Measurements from ENCODE around the gene NBPF1. TPM values are rescaled to one million over a fixed set of nuclear protein-coding genes. Genes with fewer than 3 reads are reported as not detected.
"Not testable (repeated sequence)": the region's sequence is repeated elsewhere in the genome, so short reads cannot be mapped to it uniquely, and the experiment has no call there.

NBPF1 gene
- total RNA-seq, 1 donor from 2014 or later = 12.6 TPM

- DNase-seq (ENCODE audit: low spot score); intact Hi-C loops (cut with DNase I): not testable (repeated sequence)
These were observed 87.6 kb downstream of the NBPF1 start for GRCh38 chr1:16525769-16526168.

DNA sequence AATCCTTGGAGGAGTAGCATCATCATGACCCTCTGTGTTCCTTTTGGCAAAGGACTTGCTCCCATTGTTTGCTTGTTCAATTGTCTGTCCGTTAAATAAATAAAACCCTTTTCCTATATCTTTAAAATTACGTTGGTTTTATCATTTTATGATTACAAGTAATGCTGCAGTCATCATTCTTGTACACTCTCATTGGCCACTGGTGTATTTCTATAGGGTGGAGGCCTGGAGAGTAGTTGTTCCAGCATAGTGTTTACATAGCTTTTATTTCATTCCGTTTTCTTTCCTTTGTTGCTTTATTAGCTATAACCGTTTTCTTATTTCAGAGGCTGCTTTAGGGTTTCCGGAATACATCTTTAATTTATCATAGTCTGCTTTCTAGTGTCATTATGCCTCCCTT is 91.7 kb downstream of the NBPF1 start:
- DNase-seq (ENCODE audit: low spot score); intact Hi-C loops (cut with DNase I): not testable (repeated sequence)

- intact Hi-C loops (cut with DNase I) = no loop called here
- DNase-seq (ENCODE audit: low spot score) = no peak
These were observed 92.1 kb downstream of the NBPF1 start for GRCh38 chr1:16521288-16521583.

DNA sequence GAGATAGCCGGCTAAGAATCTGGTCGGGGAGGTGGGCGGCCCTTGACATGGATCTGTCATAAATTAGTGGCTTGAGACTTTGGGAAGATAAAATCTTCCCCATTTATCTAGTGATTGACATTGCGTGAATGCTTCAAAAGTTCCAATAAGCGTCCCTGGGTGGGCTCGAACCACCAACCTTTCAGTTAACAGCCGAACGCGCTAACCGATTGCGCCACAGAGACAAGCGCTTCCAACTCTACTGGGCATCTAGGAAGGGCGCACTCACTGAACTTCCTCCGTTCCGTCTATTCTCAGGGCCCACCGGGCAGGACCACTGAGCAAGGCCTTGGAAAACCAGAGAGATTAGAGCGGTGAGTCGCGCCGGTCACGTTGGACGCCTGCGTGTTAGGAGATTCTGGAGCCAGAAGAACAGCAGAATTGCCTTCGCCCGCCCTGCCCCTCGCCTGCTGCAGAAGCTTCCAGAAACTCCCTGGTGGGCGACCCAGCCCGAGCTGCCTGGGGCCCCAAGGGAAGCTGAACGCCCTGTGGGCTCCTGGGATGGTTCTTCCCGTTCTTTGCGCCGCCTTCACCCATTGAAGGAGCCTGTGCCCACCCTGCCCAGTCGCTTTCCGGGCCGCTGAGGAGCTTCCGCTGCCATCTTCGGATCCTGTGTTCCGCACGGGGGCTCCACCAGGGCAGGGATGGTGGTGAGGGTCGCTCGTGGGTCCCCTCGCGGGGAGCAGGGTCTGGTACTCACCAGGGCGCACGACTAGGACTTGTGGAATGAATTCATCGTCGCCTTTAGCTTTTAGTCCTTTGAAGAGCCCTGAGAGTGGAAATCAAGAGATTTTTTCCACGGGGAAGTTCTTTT is 92.7 kb downstream of the NBPF1 start:
- intact Hi-C loops (cut with DNase I); DNase-seq (ENCODE audit: low spot score): not testable (repeated sequence)

DNA sequence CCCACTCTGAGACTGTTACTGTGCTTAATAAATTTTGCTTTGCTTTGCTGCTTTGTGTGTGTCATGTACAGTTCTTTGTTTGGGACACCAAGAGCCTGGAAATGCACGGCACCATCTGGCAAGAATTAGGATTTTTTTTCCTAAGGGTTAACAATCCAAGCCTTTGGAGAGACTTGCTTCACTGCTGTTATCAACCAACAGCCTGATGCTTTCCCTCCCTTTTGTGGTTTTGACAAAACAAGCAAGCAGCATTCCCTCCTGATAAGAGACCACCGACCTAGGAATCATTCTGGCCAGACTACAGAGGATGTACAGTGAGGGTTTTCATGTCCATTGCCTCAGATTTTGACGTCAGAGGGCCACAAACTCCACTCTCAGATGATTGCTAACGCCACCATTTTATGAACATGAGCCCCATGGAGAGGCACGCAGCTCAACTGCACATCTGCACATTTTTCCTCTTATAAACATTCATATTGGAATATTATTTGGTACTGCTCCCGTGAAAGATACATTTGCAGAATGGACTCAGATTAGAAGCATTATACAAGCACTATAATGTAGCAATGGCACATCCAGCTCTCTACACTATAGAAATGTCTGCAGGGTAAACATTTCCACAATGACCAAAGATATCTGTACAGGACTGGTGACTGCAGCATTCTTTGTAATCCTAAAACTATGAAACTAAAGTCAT is 94.0 kb downstream of the NBPF1 start:
- intact Hi-C loops (cut with DNase I); DNase-seq (ENCODE audit: low spot score): not testable (repeated sequence)

- DNase-seq (ENCODE audit: low spot score); intact Hi-C loops (cut with DNase I): not testable (repeated sequence)
These were observed 94.5 kb downstream of the NBPF1 start for GRCh38 chr1:16518913-16519254.

- DNase-seq (ENCODE audit: low spot score); intact Hi-C loops (cut with DNase I): not testable (repeated sequence)
These were observed 96.5 kb downstream of the NBPF1 start for GRCh38 chr1:16516694-16517410.

GRCh38 chr1:16514107-16515055 is 99.0 kb downstream of the NBPF1 start, which contains the start of gene RNU1-1:
Gene RNU1-1 (minus strand): TSS chr1:16514285.
- DNase-seq (ENCODE audit: low spot score) = peak; percentile 82
- intact Hi-C loops (cut with DNase I) = not testable (repeated sequence)

GRCh38 chr1:16513412-16514106 is 99.8 kb downstream of the NBPF1 start:
- intact Hi-C loops (cut with DNase I); DNase-seq (ENCODE audit: low spot score): not testable (repeated sequence)

DNA sequence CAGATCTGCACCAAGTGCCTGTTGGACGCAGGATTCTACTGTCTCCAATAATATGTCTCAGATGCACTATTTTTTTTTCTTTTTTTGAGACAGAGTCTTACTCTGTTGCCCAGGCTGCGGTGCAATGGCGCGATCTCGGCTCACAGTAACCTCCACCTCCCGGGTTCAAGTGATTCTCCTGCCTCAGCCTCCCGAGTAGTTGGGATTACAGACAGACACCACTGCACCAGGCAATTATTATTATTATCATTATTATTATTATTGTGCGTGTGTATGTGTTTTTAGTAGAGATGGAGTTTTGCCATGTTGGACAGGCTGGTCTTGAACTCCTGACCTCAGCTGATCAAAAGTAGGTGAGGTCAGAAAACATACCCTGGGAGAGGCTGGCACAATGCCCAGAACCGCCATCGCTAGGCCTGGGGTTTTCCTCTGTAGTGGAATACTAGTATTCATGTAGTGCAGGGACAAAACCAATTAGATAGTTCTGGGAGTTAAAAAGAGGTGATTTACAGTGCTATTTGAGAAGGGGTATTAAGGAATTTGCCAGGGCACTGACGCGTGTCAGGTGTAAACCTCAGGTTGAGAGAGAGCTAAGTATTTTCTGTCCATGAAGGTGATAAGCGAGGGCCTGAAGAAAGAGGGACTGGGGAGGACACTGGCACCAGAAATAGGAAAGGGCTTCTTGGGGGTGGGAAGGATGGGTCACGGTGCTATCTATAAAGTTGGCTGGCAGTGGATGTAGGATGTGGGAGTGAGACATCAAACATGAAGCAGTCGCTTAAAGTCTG is 100.5 kb downstream of the NBPF1 start:
- DNase-seq (ENCODE audit: low spot score); intact Hi-C loops (cut with DNase I): not testable (repeated sequence)

Other genes with a start within 250 kb of the NBPF1 start
- gene SZRD1, start 246.3 kb downstream of the NBPF1 start, total RNA-seq = 101 TPM
- not detected for gene SPATA21, start 176.1 kb downstream of the NBPF1 start, total RNA-seq
- 14.5 TPM for gene NECAP2, start 172.8 kb downstream of the NBPF1 start, total RNA-seq
- gene RNU1-1, start 99.3 kb downstream of the NBPF1 start, total RNA-seq = 6,195 TPM
- gene RNU1-3, start 53.4 kb upstream of the NBPF1 start, total RNA-seq = 6,195 TPM
- 6,195 TPM for gene RNU1-4, start 127.0 kb upstream of the NBPF1 start, total RNA-seq